ENCODE results near the gene EPHB1. TPM values are rescaled to one million over a fixed set of nuclear protein-coding genes. Genes with fewer than 3 reads are reported as not detected.

Gene EPHB1
- total RNA-seq, 1 experiment from 2014 or later: 7.0 TPM

DNA sequence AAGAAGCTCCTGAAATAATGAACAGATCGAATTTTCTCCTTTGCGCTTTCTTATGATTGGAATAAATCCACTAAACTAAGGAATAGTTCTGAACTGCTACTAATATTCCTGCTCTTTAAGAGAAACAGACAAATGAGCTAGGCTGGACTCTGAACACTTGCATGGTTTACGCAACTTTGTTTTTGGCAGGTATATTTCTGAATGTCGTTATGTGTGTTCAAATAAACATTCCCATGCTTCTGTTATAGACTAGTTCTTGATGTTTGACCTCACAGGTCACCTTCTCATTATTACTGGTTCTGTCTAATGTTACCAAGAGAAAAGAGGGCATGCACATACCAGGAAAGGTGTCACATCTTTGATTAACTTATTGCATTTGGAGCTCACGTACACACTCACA is 418.2 kb downstream of the EPHB1 start (continued):
- TF ChIP-seq FOXP4 (CRISPR knock-in tag; IDR thresholded peaks at IDR 0.05): no peak

DNA sequence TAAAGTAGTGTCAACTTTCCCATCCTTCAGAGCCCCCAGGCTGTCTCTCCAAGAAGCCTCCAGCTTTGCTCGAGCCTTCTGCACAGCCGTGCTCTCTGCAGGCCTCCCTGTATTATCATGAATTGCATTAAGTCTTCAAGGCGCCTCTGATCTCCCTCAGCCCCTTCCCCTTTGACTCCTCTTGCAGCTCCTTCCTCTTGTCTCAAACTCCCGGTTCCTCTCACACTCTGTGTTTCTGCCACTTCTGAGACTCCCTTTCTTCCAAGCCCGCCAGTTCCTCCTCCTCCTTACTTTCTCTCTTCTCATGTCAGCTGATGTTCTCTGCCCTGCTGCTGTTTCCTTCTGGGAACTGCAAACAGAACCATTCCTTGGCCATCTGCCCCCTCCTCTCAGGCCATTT is 418.8 kb downstream of the EPHB1 start:
- no peak for DNase-seq (ENCODE audit: low spot score)
- Mint-ChIP-seq H3K36me3 (no peaks in the 10 kb centered on the region), H3K27me3 (ENCODE audit: low read depth) (no peaks in the 10 kb centered on the region), H3K4me1 (peaks cover 49% of the 10 kb centered on the region), H3K27ac (peak overlapping the region; percentile 24; the same call in 1 of the 2 replicates), H3K9me3 (no peaks in the 10 kb centered on the region), H3K4me3 (no peak overlapping the region)
- ChIA-PET POLR2A (no interaction called here), CTCF (interaction anchor here (0.8 to 2.1 kb wide), 3 partner anchors 18 to 419 kb away, joined by 3 to 9 read pairs (median 3); partner anchors contain the start of gene EPHB1)
- ATAC-seq: no peak; the same call in 1 of the 2 replicates
- TF ChIP-seq NFATC4 (CRISPR knock-in tag; IDR thresholded peaks at IDR 0.05) (no peak), ZBTB43 (CRISPR knock-in tag; IDR thresholded peaks at IDR 0.05) (no peak), JUN (CRISPR knock-in tag; IDR thresholded peaks at IDR 0.05) (no peak), ZNF512 (CRISPR knock-in tag; IDR thresholded peaks at IDR 0.05; ENCODE audit: borderline replicate concordance) (no peak), FOXK1 (CRISPR knock-in tag; IDR thresholded peaks at IDR 0.05) (no peak), ZNF121 (CRISPR knock-in tag; IDR thresholded peaks at IDR 0.05) (no peak)
- TF ChIP-seq, protein P1, sequence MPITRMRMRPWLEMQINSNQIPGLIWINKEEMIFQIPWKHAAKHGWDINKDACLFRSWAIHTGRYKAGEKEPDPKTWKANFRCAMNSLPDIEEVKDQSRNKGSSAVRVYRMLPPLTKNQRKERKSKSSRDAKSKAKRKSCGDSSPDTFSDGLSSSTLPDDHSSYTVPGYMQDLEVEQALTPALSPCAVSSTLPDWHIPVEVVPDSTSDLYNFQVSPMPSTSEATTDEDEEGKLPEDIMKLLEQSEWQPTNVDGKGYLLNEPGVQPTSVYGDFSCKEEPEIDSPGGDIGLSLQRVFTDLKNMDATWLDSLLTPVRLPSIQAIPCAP (CRISPR knock-in tag; IDR thresholded peaks at IDR 0.05): no peak
- TF ChIP-seq, protein P2, sequence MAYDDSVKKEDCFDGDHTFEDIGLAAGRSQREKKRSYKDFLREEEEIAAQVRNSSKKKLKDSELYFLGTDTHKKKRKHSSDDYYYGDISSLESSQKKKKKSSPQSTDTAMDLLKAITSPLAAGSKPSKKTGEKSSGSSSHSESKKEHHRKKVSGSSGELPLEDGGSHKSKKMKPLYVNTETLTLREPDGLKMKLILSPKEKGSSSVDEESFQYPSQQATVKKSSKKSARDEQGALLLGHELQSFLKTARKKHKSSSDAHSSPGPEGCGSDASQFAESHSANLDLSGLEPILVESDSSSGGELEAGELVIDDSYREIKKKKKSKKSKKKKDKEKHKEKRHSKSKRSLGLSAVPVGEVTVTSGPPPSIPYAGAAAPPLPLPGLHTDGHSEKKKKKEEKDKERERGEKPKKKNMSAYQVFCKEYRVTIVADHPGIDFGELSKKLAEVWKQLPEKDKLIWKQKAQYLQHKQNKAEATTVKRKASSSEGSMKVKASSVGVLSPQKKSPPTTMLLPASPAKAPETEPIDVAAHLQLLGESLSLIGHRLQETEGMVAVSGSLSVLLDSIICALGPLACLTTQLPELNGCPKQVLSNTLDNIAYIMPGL (CRISPR knock-in tag; IDR thresholded peaks at IDR 0.05): no peak
- TF ChIP-seq, protein P3, sequence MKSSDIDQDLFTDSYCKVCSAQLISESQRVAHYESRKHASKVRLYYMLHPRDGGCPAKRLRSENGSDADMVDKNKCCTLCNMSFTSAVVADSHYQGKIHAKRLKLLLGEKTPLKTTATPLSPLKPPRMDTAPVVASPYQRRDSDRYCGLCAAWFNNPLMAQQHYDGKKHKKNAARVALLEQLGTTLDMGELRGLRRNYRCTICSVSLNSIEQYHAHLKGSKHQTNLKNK (CRISPR knock-in tag; IDR thresholded peaks at IDR 0.05): no peak

GRCh38 chr3:135214400-135214799 is 419.3 kb downstream of the EPHB1 start:
- ChIA-PET POLR2A (no interaction called here), CTCF (interaction anchor here (0.8 kb wide), 1 partner anchor 26 kb away, joined by 3 read pairs; no protein-coding TSS in a partner anchor)
- no peak overlapping the region for H3K4me3 Mint-ChIP-seq
- ATAC-seq: no peak
- H3K9me3 Mint-ChIP-seq: no peaks in the 10 kb centered on the region
- H3K4me1 Mint-ChIP-seq: peaks cover 54% of the 10 kb centered on the region
- H3K27me3 Mint-ChIP-seq (ENCODE audit: low read depth): no peaks in the 10 kb centered on the region
- no peak for DNase-seq (ENCODE audit: low spot score)
- H3K27ac Mint-ChIP-seq: peak overlapping the region; percentile 24; the same call in 1 of the 2 replicates
- no peaks in the 10 kb centered on the region for H3K36me3 Mint-ChIP-seq
- TF ChIP-seq ZNF512 (CRISPR knock-in tag; IDR thresholded peaks at IDR 0.05; ENCODE audit: borderline replicate concordance): no peak
- TF ChIP-seq ERG (CRISPR knock-in tag; IDR thresholded peaks at IDR 0.05): no peak
- TF ChIP-seq FOXK1 (CRISPR knock-in tag; IDR thresholded peaks at IDR 0.05): no peak
- TF ChIP-seq FOXJ3 (CRISPR knock-in tag; IDR thresholded peaks at IDR 0.05; ENCODE audit: borderline replicate concordance): no peak
- TF ChIP-seq, protein P4, sequence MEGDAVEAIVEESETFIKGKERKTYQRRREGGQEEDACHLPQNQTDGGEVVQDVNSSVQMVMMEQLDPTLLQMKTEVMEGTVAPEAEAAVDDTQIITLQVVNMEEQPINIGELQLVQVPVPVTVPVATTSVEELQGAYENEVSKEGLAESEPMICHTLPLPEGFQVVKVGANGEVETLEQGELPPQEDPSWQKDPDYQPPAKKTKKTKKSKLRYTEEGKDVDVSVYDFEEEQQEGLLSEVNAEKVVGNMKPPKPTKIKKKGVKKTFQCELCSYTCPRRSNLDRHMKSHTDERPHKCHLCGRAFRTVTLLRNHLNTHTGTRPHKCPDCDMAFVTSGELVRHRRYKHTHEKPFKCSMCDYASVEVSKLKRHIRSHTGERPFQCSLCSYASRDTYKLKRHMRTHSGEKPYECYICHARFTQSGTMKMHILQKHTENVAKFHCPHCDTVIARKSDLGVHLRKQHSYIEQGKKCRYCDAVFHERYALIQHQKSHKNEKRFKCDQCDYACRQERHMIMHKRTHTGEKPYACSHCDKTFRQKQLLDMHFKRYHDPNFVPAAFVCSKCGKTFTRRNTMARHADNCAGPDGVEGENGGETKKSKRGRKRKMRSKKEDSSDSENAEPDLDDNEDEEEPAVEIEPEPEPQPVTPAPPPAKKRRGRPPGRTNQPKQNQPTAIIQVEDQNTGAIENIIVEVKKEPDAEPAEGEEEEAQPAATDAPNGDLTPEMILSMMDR (IDR thresholded peaks at IDR 0.05): no peak
- no peak for TF ChIP-seq JAZF1 (CRISPR knock-in tag; IDR thresholded peaks at IDR 0.05)
- TF ChIP-seq TCF7 (CRISPR knock-in tag; IDR thresholded peaks at IDR 0.05; ENCODE audit: low read depth): no peak
- TF ChIP-seq ZNF396 (CRISPR knock-in tag; IDR thresholded peaks at IDR 0.05; ENCODE audit: borderline replicate concordance): no peak
- TF ChIP-seq CREM (CRISPR knock-in tag; IDR thresholded peaks at IDR 0.05): no peak
- no peak for TF ChIP-seq E2F5 (CRISPR knock-in tag; IDR thresholded peaks at IDR 0.05)
- no peak for TF ChIP-seq GABPB1 (CRISPR knock-in tag; IDR thresholded peaks at IDR 0.05)
